Measurements from ENCODE around the gene POLR2M. TPM values are rescaled to one million over a fixed set of nuclear protein-coding genes. Genes with fewer than 3 reads are reported as not detected.

Gene POLR2M
- total and polyA plus RNA-seq, 2 donors (not counting 1 experiment from before 2014, with no cell fraction given): 17.0 to 67.4 TPM

DNA sequence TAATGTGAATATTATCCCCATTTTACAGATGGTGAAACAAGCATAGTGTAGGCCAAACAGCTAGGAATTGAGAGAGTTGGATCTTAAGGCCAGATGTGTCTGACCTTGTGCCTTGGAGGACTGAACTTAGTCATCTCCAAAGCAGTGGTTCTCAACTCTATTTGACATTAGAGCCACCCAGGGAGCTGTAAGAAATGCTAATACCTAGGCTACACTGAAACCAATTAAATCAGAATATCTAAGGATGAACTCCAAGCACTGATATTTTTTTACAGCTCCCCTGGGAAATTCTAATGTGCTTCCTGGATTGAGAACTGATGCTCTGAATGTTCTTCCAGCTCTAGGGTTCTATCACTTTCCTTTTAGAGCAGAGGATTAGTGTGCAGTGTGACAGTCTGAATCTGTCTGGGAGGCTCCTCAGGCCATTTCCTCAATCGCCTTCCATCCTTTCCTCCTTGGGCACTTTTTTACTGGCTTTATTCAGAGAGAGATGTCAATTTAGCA, 32.3 kb downstream of the POLR2M start:
- Histone ChIP-seq H3K79me2 (ENCODE audit: control insufficient read depth, insufficient read depth, low read length) (no peaks in the 10 kb centered on the region), H3K9ac (ENCODE audit: low read length) (no peak overlapping the region), H3K9me3 (ENCODE audit: control extremely low read depth in 1 of 3, control insufficient read depth in 2 of 3, insufficient read depth in 1 of 3, low read length in 2 of 3) (no peaks in the 10 kb centered on the region), H3K27ac (ENCODE audit: low read length in 2 of 2) (no peak overlapping the region), H4K20me1 (ENCODE audit: control insufficient read depth, insufficient read depth, low read length, poor library complexity, severe bottlenecking) (no peaks in the 10 kb centered on the region), H3K27me3 (replicated peaks in 1 of 4; ENCODE audit: control extremely low read depth in 1 of 4, control insufficient read depth in 3 of 4, insufficient read depth in 4 of 4, low read length in 3 of 4) (no peaks in the 10 kb centered on the region), H3K36me3 (replicated peaks in 1 of 2; ENCODE audit: control extremely low read depth in 1 of 2, control insufficient read depth in 1 of 2, extremely low read depth in 1 of 2, insufficient read depth in 2 of 2, low read length in 1 of 2) (no peaks in the 10 kb centered on the region), H3K4me3 (ENCODE audit: control extremely low read depth in 1 of 5, extremely low read depth in 1 of 5, insufficient read depth in 1 of 5, low read depth in 2 of 5, low read length in 4 of 5) (no peak overlapping the region), H3K4me2 (replicated peaks; ENCODE audit: low read depth, low read length, poor library complexity, severe bottlenecking) (no peak overlapping the region), H3K4me1 (ENCODE audit: control insufficient read depth in 2 of 2, insufficient read depth in 2 of 2, low read length in 2 of 2) (no peaks in the 10 kb centered on the region), H2AFZ (ENCODE audit: insufficient read depth, low read depth, low read length, poor library complexity, severe bottlenecking) (no peak overlapping the region)
- no peak for TF ChIP-seq EZH2 (IDR thresholded peaks at IDR 0.05; ENCODE audit: borderline replicate concordance, insufficient read depth, low read depth, low read length, poor library complexity, severe bottlenecking)
- H3K27me3 Mint-ChIP-seq: no peaks in the 10 kb centered on the region
- no peak for ATAC-seq (ENCODE audit: low read depth)
- CTCF ChIA-PET: interaction anchor here (1.1 kb wide), 1 partner anchor 9 kb away, joined by 3 read pairs; no protein-coding TSS in a partner anchor
- H3K4me1 Mint-ChIP-seq: no peaks in the 10 kb centered on the region
- POLR2A ChIA-PET: no interaction called here
- no peak overlapping the region for H3K27ac Mint-ChIP-seq
- WGBS (ENCODE audit: insufficient coverage): no CpG with 5 or more reads among the region's 1 CpG
- intact Hi-C loops (cut with micrococcal nuclease): no loop called here
- H3K9me3 Mint-ChIP-seq (ENCODE audit: insufficient read depth): no peaks in the 10 kb centered on the region
- DNase-seq: no peak
- no peak overlapping the region for H3K4me3 Mint-ChIP-seq

DNA sequence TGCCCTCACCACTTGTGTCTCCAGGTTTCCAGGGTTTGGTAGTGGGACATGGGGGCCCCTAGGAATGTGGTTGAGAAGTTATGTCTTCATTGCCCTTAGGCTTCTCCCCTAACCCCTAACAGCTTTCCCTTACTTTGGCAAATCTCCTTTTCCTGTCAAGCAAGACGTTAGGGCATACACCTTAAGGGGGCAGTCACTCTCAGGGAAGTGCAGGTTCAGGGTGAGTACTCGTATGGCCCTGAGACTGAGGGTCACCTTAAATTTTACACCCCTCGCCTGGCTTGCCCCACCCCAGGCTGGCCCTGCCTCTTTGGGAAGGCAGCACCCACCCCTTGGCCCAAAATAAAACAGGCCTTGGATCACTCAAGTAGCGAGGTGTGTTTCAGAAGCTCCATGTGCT, 33.5 kb downstream of the POLR2M start:
- no peaks in the 10 kb centered on the region for H3K9me3 Mint-ChIP-seq (ENCODE audit: insufficient read depth)
- H3K27me3 Mint-ChIP-seq: no peaks in the 10 kb centered on the region
- H3K4me1 ChIP-seq (ENCODE audit: control insufficient read depth in 2 of 2, insufficient read depth in 2 of 2, low read length in 2 of 2): no peaks in the 10 kb centered on the region
- DNase-seq: no peak
- no peaks in the 10 kb centered on the region for H3K4me1 Mint-ChIP-seq
- no peaks in the 10 kb centered on the region for H3K79me2 ChIP-seq (ENCODE audit: control insufficient read depth, insufficient read depth, low read length)
- no peak for ATAC-seq (ENCODE audit: low read depth)
- no peaks in the 10 kb centered on the region for H3K9me3 ChIP-seq (ENCODE audit: control extremely low read depth in 1 of 3, control insufficient read depth in 2 of 3, insufficient read depth in 1 of 3, low read length in 2 of 3)
- no peak overlapping the region for H3K4me3 Mint-ChIP-seq
- H3K4me2 ChIP-seq (replicated peaks; ENCODE audit: low read depth, low read length, poor library complexity, severe bottlenecking): no peak overlapping the region
- no peaks in the 10 kb centered on the region for H4K20me1 ChIP-seq (ENCODE audit: control insufficient read depth, insufficient read depth, low read length, poor library complexity, severe bottlenecking)
- CTCF ChIA-PET: interaction anchor here (0.7 kb wide), 1 partner anchor 9 kb away, joined by 4 read pairs; no protein-coding TSS in a partner anchor
- no peak overlapping the region for H3K9ac ChIP-seq (ENCODE audit: low read length)
- no peak overlapping the region for H3K4me3 ChIP-seq (ENCODE audit: control extremely low read depth in 1 of 5, extremely low read depth in 1 of 5, insufficient read depth in 1 of 5, low read depth in 2 of 5, low read length in 4 of 5)
- H3K27me3 ChIP-seq (replicated peaks in 1 of 4; ENCODE audit: control extremely low read depth in 1 of 4, control insufficient read depth in 3 of 4, insufficient read depth in 4 of 4, low read length in 3 of 4): no peaks in the 10 kb centered on the region
- intact Hi-C loops (cut with micrococcal nuclease): no loop called here
- H2AFZ ChIP-seq (ENCODE audit: insufficient read depth, low read depth, low read length, poor library complexity, severe bottlenecking): no peak overlapping the region
- WGBS (ENCODE audit: insufficient coverage): 92% methylated on average over 4 of the region's 4 CpGs
- no peaks in the 10 kb centered on the region for H3K36me3 ChIP-seq (replicated peaks in 1 of 2; ENCODE audit: control extremely low read depth in 1 of 2, control insufficient read depth in 1 of 2, extremely low read depth in 1 of 2, insufficient read depth in 2 of 2, low read length in 1 of 2)
- no peak overlapping the region for H3K27ac Mint-ChIP-seq
- POLR2A ChIA-PET: no interaction called here
- no peak overlapping the region for H3K27ac ChIP-seq (ENCODE audit: low read length in 2 of 2)
- TF ChIP-seq, protein P1, sequence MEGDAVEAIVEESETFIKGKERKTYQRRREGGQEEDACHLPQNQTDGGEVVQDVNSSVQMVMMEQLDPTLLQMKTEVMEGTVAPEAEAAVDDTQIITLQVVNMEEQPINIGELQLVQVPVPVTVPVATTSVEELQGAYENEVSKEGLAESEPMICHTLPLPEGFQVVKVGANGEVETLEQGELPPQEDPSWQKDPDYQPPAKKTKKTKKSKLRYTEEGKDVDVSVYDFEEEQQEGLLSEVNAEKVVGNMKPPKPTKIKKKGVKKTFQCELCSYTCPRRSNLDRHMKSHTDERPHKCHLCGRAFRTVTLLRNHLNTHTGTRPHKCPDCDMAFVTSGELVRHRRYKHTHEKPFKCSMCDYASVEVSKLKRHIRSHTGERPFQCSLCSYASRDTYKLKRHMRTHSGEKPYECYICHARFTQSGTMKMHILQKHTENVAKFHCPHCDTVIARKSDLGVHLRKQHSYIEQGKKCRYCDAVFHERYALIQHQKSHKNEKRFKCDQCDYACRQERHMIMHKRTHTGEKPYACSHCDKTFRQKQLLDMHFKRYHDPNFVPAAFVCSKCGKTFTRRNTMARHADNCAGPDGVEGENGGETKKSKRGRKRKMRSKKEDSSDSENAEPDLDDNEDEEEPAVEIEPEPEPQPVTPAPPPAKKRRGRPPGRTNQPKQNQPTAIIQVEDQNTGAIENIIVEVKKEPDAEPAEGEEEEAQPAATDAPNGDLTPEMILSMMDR (IDR thresholded peaks at IDR 0.05): no peak
- no peak for TF ChIP-seq EZH2 (IDR thresholded peaks at IDR 0.05; ENCODE audit: borderline replicate concordance, insufficient read depth, low read depth, low read length, poor library complexity, severe bottlenecking)

Data from B cell (primary cell).